Measurements from ENCODE around the gene TMPO.
"Not testable (repeated sequence)": the region's sequence is repeated elsewhere in the genome, so short reads cannot be mapped to it uniquely, and the experiment has no call there.

TMPO gene

DNA sequence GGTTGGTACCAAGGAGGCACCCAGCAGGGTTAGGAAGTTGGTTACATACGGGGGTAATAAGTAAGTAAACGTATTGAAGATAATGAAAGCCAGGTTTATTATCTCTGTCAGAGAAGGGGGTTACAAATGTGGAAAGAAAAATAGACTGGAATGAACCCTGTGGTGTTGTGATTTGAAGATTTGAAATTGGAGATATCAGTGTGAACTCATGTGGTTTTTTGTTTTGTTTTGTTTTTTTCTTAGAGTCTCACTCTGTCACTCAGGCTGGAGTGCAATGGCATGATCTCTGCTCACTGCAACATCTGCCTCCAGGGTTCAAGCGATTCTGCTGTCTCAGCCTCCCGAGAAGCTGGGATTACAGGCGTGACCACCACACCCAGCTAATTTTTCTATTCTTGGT is 64.0 kb downstream of the TMPO start:
- DNase-seq = no peak

DNA sequence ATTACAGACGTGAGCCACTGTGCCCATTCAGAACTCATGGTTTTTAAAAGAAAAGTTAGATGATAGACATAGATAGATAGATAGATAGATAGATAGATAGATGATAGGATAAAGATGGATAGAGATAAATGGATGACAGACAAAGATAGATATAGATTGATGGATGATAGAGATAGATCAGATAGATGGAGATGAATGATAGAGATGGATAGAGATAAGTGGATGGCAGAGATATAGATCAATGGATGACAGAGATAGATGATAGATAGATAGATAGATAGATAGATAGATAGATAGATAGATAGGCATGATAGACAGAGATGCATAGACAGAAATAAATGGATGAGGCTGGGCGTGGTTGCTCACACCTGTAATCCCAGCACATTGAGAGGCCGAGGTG is 64.4 kb downstream of the TMPO start:
- DNase-seq = no peak

DNA sequence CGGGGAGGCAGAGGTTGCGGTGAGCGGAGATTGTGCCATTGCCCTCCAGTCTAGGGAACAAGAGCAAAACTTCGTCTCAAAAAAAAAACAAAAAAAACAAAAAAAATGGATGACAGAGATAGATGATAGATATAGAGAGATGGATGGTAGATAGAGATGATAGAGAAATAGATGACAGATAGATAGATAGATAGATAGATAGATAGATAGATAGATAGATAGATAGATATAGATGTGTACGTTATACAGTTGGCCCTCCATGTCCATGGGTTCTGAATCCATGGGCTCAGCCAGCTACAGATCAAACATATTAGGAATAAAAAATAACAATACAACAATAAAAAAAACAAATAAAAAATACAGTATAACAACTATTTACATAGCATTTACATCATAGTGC is 65.3 kb downstream of the TMPO start:
- no peak for DNase-seq

DNA sequence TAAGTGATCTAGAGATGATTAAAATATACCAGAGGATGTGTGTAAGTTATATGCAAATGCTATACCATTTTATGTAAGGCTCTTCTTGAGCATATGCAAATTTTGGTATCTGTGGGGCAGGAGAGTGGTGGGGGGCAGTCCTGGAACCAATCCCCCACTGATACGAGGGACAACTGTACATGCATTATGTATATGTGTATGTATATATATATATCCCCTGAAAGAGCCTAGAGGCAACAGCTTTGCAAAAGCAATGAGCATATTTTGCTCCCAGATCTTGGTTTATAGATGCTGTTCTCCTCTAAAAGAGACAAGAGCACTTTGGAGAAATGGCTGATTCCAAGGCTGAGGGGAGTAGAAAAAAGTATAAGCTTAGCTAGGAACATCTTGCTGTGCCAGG is 65.7 kb downstream of the TMPO start:
- DNase-seq = no peak

DNA sequence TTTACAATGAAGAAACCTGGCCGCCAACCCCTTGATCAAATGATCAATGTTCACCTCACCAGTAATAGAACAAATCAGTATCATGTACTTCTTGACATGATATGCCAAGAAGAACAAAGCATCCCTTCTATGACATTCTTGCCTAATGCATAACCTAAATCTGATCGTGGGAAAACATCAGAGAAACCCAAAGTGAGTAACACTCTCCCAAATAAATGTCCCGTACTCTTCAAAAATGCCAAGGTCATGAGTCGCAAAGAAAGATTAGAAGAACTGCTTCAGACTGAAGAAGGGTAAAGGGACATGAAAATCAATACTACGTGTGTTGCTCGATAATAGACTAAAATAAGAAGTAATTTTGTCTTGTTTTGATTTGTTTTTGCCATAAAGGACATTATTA is 66.7 kb downstream of the TMPO start:
- DNase-seq = no peak

DNA sequence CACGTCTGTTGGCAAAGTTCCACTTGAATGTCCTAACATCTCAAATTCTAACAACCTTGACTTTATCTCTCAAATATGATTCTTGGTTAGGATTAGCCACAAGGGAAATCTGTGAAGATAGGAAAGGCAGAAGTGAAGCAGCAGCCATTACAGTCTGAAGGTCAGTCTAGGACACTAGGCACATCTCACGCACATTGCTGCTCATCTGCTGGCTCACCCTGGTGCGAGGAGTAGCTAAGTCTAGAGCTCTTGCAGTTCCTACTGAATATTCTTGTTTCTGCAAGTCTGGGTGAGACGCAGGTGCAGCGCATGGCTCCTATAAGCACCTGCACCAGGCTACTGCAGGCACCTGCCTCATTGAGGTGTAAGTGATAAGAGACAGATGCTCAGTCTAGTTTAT is 71.7 kb downstream of the TMPO start:
- DNase-seq = no peak

DNA sequence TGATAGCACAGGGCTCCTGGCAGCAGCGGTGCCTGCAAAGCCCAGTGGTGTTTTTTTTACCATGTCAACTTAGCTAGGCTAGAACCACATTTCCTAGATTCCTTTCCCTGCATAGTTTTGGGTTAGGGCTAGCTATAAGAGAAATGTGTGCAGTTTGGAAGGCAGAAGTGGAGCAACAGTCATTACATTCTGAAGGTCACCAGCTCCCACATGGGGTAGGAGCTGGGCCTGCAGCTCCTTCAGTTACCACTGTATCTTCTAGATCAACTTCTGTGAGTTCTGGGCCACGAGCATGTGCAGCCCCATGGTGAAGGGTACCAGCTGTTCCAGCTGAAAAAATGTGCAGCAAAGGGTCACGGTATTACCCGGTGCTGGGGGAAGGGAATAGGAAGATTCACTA is 75.8 kb downstream of the TMPO start:
- DNase-seq = no peak

DNA sequence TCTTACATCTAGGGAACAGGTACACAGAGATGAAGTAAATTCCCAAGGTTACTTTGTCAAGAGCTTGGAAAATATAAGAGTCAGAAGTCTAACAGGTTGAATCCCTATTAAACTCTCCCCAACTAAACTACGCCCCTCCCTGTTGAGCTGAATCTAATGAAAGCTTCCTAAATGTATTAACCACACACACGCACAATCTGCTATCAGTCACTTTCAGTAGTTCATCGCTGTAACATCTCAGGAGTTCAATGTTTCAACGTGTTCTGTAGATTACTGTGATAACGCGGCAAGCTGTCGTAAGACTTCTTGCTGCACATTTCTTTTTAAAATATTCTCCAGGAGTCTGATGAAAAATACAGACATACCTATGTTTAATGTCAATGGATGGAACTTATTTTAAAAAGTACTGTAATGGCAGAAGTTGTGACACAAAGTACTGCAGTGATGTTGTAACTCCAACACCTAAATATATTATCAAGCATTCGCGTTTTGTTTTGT is 77.5 kb downstream of the TMPO start:
- no peak for DNase-seq

DNA sequence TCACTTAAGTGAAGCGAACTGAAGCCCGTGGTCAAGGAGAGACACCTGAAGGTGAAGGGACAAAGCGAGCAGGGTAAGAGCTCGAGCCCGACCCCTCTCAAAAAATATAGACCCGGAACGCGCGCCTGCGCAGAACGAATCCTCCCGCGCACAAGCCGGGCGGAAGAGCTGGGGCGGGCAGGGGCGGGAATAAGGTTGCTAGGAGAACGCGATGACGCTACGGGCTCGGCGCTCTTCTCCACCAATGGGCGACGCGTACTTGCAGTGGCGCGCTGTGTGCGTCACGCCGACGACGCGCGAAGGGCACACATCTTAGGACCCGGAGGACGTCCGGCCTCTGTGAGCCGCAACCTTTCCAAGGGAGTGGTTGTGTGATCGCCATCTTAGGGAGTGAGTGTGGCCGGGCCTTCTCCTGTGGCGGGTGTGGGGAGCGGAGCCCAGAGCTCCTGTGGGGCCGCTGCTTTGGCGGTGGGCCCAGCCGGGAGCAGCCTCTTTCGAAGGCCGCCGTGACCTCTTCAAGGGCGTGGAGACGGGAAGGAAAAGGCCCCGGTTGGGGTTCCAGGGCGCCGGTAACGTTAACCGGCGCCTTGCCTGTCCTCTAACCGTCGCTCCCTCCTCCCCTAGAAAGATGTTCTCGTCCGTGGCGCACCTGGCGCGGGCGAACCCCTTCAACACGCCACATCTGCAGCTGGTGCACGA is 78.1 kb downstream of the TMPO start, which contains the start of gene SLC25A3:
Gene SLC25A3 (plus strand): TSS at position 336 of the 699 bp plus-strand sequence. CDS start 293 bp downstream, at position 629.
- peak; percentile 92 for DNase-seq

DNA sequence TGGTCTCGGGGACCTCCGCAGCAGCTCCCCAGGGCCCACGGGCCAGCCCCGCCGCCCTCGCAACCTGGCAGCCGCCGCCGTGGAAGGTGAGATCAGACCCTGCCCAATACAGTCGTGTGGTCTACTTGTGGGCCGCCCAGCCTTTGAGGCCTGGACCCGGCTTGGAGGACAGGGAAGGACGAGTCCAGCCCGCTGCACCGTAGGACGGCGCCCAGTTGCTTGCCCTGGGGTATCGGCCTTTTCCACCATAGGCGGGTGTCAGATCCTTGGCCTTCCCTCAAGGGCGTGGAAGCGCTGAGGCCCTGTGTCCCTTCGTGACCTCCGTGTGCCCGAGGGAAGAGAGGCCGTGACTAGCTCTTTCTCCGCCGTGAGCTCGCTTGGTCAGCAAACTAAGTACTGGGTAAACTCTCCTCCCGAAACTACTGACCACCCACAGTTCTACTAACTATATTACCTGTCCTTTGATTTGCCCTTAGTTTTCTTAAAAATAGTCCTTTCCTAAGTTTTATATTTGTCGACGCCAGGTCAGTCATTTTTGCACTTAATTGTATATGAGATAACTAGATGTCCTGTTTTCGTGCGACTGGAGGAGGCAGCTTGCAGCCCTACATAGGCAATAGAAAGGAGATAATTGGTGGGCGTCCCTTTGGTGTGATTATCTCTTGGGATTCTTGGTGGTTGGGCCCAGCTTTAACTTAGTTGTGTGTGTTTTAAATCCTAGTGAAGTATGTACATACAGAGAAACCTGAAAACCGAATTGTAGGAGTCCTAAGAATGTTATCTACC is 78.9 kb downstream of the TMPO start:
- no peak for DNase-seq

DNA sequence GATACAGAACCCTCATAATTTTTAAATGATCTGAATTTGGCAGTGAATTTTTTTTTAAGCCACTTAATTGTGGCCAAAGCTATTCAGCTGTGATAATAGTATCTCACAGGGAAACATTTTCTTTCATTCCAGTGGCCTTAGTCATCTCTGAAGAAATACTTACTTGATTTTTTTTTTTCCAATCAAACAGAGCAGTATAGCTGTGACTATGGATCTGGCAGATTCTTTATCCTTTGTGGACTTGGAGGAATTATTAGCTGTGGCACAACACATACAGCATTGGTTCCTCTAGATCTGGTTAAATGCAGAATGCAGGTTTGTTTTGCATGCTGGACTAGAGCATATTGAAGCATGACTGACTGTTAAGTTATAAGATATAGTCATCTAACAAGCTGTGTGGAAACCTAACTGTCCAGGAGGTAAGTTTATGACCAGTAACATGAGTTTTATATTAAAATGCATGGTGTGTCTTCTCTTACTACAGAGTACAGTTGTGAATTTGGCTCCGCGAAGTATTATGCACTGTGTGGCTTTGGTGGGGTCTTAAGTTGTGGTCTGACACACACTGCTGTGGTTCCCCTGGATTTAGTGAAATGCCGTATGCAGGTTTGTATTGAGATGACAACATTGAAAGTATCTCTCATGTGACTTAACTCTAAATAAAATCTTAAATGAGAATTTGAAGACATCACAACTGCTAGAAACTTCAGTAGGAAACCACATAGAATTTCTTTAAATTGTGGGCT is 80.0 kb downstream of the TMPO start:
- no peak for DNase-seq

DNA sequence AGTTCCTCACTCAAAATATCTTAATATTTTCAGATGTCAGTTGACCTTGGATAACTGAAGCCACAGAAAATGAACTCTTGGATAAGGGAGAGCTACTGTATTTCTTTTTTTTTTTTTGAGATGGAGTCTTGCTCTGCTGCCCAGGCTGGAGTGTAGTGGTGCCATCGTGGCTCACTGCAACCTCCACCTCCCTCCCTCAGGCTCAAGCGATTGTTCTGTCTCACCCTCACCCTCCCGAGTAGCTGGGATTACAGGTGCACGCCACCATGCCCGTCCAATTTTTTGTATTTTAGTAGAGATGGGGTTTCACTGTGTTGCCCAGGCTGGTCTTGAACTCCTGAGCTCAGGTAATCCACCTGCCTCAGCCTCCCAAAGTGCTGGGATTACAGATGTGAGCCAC is 81.9 kb downstream of the TMPO start:
- not testable (repeated sequence) for DNase-seq
